ENCODE measurements around the gene ADAM15. TPM values are rescaled to one million over a fixed set of nuclear protein-coding genes. Genes with fewer than 3 reads are reported as not detected.

The ADAM15 gene
- total and polyA plus RNA-seq, 2 donors (not counting 3 experiments of a cell fraction or from before 2014, with no cell fraction given): 295 to 299 TPM

GRCh38 chr1:155033524-155033923, 17.6 kb upstream of the ADAM15 start, which contains the start of the genes DCST1 and DCST2:
DCST1 (plus strand) TSS chr1:155033824; CDS start chr1:155034037, 213 bp downstream.
DCST2 (minus strand) TSS chr1:155033781; CDS start chr1:155033701, 80 bp downstream.
- Histone ChIP-seq H3K9me3 (replicated peaks; ENCODE audit: control insufficient read depth, insufficient read depth, low read length) (no peaks in the 10 kb centered on the region), H3K4me1 (ENCODE audit: control insufficient read depth, extremely low read depth, insufficient read depth, low read length) (peaks cover under 1% of the 10 kb centered on the region), H3K27ac (ENCODE audit: insufficient read depth, low read depth, low read length) (no peak within 1 kb of the TSS), H3K4me2 (ENCODE audit: insufficient read depth, low read length) (no peak within 1 kb of the TSS), H3K9me1 (replicated peaks; ENCODE audit: control insufficient read depth, extremely low read depth, insufficient read depth, low read length) (no peaks in the 10 kb centered on the region), H2AFZ (ENCODE audit: low read depth, low read length) (no peak within 1 kb of the TSS), H3K79me2 (ENCODE audit: control insufficient read depth, insufficient read depth, low read length) (no peaks in the 10 kb centered on the region), H3K27me3 (ENCODE audit: control insufficient read depth in 2 of 2, insufficient read depth in 2 of 2, low read length in 2 of 2) (peaks cover 0 to 5% of the 10 kb centered on the region in 2 experiments), H3K9ac (replicated peaks; ENCODE audit: extremely low read depth, insufficient read depth, low read length) (no peak within 1 kb of the TSS), H4K20me1 (replicated peaks; ENCODE audit: control insufficient read depth, extremely low read depth, insufficient read depth, low read length) (no peaks in the 10 kb centered on the region), H3K4me3 (replicated peaks in 1 of 3; ENCODE audit: insufficient read depth in 1 of 3, low read depth in 1 of 3, low read length in 3 of 3) (no peak within 1 kb of the TSS), H3K36me3 (ENCODE audit: control insufficient read depth in 2 of 2, extremely low read depth in 1 of 2, insufficient read depth in 2 of 2, low read length in 2 of 2) (no peaks in the 10 kb centered on the region)
- intact Hi-C loops (cut with micrococcal nuclease): no loop called here
- ChIA-PET CTCF (interaction anchor here (1.1 to 3.1 kb wide), 5 partner anchors 11 to 51 kb away, joined by 3 to 12 read pairs (median 5); partner anchors contain the start of genes ADAM15 and EFNA4), POLR2A (no interaction called here)
- TF ChIP-seq CTCF (IDR thresholded peaks at IDR 0.05; ENCODE audit: extremely low read depth in 1 of 2, insufficient read depth in 1 of 2, low read depth in 1 of 2, low read length in 2 of 2) (no peak), POLR2AphosphoS5 (IDR thresholded peaks at IDR 0.05; ENCODE audit: insufficient read depth, low read depth, low read length) (no peak), MAX (IDR thresholded peaks at IDR 0.05; ENCODE audit: insufficient read depth, insufficient read length) (no peak), POLR2A (IDR thresholded peaks at IDR 0.05; ENCODE audit: low read depth, low read length) (no peak), FOS (IDR thresholded peaks at IDR 0.05; ENCODE audit: borderline replicate concordance, insufficient read depth, low read length) (no peak), MYC (IDR thresholded peaks at IDR 0.05; ENCODE audit: low read depth, low read length) (no peak), GATA2 (IDR thresholded peaks at IDR 0.05; ENCODE audit: insufficient read depth, insufficient read length, low read depth, low read length) (no peak), EZH2 (IDR thresholded peaks at IDR 0.05; ENCODE audit: borderline replicate concordance, low read depth, low read length, severe bottlenecking) (no peak), JUN (IDR thresholded peaks at IDR 0.05; ENCODE audit: borderline replicate concordance, insufficient read depth, insufficient read length, low read depth) (no peak)
- FAIRE-seq (no peak), DNase-seq (ENCODE audit: low read depth, low spot score) (no peak)
- BruUV-seq (replicated peaks): no TSS peak
- dilution Hi-C loops (cut with MboI; ENCODE audit: extremely low pct_ligation_motif_present, low sequenced_read_pairs): no loop called here

Measured in endothelial cell of umbilical vein (primary cell).